CD4-positive, alpha-beta T cell treated with Interleukin-6 at 100 ng/mL for 8 hours (primary cell): ENCODE results near the gene ITCH.
A peak's percentile ranks its signal among the peaks of the same experiment; 100 is the strongest.

Experiments
- DNase-seq: peaks from one replicate; pipeline ENCODE4 v3.0.0-alpha.2; 2020; ENCODE audit warnings: mixed read lengths, low spot score

ITCH gene

DNA sequence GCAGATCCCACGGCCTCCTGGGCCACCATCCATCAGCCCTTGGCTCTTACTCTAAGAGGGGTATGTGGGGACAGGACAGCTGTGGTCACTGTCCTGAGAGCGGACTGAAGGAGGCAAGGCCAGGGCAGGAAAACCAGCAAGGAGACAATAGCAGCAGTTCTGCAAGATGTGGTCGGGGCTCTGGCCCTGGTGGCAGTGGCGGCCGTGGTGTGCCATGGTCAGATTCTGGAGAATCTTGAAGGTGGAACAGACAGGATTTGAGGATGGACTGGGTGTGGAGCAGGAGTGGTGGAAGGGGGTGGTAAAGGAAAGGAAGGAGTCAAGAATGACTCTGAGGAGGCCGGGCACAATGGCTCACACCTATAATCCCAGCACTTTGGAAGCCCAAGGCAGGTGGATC, 189.5 kb downstream of the ITCH start:
- no peak for DNase-seq

DNA sequence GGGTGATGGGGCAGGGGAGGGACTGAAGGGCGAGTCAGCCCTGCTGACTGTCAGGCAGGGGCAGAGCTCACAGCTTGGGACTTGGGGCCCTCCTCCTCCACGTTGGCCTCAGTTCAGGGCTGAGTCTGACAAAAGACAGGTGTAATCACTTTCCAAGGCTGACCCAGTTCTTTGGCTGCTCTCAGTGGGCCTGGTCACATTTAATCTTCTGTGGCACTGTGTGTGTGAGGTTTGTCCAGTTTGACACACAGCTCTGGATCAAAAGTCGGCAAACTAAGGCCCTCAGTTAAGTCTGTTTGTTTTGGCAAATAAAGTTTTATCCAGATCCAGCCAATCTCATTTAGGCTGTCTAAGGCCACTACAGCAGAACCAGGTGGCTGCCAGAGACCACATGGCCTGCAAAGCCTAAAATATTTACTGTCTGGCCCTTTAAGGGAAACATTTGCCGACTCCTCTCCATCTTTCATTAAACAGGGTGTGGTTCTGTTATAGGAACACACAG, 190.3 kb downstream of the ITCH start:
- no peak for DNase-seq

DNA sequence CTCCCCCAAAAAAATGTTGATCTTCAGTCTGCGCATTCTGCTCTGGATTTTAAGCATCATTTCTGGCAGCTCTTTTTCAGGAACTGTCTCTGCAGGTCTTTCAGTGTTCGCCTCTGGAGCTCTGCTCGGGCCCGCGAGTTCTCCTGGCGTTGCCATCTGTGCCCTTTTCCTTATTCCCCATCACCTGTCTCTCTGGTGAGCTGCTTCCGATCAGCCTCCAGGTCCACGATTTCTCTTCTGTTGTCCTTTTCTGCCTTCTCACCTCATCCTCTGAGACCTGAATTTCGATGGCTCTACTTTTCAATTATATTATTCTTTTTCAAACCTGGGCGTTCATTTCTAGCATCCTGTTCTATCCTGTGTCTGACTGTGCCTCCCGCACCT, 194.9 kb downstream of the ITCH start:
- DNase-seq = no peak

DNA sequence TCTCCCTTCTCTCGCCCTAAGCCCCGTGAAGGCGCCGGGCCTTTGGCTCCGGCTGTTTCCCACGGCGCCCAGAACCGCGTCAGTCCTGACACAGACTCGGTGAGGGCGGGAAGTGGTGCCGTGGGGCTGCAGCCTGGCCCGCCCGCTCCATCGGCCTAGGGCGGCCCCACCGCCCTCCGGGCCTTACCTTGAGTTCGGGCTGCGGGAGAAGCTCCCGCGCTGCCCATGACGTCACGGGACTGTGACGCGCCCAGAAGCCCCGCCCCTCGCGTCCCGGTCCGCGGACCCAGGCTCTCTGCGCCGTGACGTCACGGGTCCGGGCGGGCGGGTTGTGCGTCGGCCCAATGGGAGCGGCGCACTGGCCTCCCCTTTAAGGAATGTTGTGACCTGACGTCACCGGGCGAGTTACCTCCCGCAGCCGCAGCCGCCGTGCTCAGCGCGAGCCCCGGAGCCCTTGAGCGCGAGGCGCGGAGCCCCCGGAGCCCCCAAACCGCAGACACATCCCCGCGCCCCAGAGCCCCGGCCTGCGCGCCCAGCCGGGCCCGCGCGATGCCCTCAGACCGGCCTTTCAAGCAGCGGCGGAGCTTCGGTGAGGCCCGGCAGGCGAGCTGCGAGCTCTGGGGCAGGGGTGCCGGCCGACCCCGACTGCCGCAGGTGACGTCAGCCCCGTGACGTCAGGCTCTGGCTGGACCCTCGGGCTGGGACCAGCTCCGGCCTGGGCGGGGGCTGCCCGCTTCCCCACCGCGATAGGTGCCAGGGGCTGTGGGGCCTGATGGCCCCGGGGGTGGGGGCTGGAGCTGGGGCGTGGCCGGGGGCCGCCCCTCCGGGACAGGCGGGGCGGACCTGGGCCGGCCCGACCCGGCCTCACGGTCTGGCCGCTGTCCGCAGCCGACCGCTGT, 195.5 kb downstream of the ITCH start, which contains the start of gene MAP1LC3A:
Gene MAP1LC3A, plus strand, starts transcription at position 399 of the 899 bp plus-strand sequence. Its CDS starts 151 bp downstream, at position 550.
- DNase-seq = peak; percentile 87

DNA sequence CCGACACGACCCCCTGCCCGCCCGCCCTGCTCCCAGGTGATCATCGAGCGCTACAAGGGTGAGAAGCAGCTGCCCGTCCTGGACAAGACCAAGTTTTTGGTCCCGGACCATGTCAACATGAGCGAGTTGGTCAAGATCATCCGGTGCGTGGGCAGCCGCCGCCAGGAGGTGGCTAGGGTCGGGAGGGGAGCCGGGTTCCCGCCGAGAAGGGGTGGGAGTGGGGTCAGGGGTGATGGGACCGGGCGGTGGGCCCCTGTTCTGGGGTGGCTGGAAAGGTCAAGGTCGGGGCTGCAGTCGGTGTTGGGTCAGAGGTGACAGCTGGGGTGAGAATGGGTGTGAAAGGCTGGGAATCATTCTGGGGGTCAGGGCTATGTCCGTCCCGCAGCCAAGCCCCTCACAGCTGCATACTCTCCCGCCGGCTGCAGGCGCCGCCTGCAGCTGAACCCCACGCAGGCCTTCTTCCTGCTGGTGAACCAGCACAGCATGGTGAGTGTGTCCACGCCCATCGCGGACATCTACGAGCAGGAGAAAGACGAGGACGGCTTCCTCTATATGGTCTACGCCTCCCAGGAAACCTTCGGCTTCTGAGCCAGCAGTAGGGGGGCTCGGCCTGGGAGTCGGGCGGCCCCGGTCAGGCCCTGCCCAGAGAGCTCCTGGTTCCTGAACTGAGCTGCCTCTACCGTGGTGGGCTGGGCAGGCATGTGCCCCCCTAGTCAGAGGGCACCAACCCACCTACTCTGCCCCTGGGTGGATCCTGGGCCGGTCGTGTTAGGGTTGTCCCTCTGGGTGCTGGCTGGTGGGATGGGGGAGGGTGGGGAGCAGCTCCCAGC, 196.5 kb downstream of the ITCH start:
- no peak for DNase-seq

DNA sequence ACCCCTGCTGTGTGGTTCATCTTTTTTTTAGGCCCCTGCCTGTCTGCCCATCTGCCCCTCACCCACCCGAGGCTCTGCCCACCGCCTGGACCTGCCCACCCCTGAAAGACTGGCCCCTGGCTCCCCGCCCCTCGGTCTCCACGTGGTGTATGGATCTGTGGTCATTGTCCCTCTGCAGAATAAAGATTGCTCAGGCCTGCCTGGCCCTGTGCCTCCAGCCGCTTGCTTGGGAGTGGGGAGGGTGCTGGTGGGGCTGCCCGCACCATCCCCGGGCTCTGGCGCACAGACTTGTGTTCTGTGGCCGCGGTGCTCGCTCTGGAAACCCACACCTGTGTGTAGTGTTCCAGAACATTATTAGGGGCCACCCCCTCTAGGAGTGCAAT, 197.1 kb downstream of the ITCH start:
- DNase-seq = no peak

DNA sequence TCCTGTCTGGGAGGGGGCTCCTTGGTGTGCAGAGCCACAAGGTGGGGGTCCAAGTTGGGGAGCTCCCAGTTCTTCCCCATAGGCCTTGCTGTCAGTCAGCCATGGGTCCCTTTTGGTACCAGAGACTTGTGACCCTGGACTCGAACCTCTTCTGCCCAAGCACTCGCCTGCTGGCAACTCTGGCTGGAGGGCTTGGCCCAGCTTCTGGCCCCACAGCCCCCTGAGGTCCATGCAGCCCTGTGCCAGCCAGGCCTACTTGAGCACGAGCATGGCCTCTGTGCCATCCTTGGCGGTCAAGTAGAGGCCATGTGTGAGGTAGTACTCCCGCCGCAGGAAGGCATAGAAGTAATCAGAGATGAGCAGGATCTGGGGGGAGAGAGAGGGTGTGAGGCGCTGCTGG, 197.5 kb downstream of the ITCH start:
- no peak for DNase-seq
